ENCODE measurements around the gene ZNF385C.
"Not testable (repeated sequence)": the region's sequence is repeated elsewhere in the genome, so short reads cannot be mapped to it uniquely, and the experiment has no call there.

ZNF385C gene

DNA sequence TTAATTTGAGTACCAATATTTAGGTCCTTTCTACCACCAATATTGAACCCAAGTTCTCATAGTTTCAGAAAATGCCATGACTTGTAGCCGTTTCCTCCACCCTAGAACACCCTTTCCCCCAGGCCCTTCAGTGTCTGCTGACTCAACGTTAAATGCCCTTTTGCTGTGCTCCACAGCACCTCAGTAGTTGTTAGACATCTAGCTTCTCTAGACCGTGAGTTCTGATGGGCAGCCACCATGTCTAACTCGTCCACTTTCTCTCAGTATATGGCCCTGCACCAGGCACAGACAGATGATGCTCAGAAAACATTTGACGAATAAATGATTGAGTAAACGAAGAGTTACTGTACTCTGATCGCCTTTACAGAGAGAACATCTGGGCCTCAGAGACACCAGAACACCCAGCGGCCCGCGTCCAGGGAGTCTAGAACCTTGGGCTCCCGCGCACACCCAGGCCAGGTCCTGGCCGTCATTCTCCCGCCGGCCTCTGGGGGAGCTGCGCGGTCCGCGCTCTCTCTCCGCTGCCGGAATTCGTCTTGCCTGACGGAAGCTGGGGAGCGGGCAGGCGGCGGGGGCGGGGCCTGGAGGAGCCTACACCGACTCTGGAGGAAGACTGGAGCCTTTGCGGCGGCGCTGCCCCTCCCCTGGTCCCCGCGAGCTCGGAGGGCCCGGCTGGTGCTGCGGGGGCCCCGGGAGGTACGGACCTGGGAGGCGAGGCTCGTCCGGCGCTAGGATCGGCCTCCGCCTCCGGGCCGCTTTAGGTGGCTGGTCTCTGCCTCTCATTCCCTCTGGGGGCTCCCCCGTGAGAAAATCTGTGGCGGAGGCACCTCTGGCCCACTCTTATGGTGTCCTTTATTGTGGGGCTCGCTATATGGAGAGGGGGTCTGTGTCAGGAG lies 78.5 kb downstream of the ZNF385C start, which contains the start of gene NKIRAS2:
TSS of gene NKIRAS2 (plus strand) at position 582 of the 896 bp plus-strand sequence. CDS start 1,488 bp downstream, outside the sequence.
- peak; percentile 93 for DNase-seq (ENCODE audit: low spot score)

GRCh38 chr17:42018988-42019387 lies 79.3 kb downstream of the ZNF385C start:
- no peak for DNase-seq (ENCODE audit: low spot score)

DNA sequence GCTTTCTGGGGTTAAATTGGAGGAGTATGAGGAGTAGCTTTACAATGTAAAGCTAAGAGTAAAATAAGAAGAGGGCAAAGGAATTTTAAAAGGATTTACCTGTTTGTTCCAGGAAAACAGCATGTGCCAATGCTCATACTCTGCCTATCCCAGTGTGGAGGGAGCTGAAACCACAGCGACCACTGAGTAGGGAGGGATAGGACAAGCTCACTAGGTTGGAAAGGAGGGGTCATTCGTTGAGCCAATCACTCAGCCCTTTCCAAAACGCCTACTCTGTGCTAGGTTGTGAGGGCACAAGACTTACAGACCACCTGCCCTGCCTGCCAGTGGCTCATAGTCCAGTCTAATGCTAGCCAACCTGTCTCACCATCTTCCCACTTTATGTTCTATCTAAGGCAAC lies 79.9 kb downstream of the ZNF385C start:
- DNase-seq (ENCODE audit: low spot score): no peak

DNA sequence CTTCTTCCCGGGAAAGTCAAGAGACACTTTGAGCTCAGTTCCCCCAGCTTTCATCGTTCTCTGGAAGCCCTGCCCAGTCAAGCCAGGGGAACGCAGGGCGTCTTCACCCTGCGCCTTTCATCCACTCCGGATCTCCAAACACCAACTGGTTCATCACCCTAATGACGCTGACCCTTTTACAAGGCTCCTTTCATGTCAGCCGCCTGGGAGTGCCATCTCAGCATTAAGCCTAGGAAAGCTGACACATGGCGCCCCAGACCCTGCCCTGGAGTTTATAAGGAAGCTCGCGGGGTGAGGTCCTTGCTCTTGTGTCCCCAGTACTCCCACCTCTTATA lies 80.4 kb downstream of the ZNF385C start:
- DNase-seq (ENCODE audit: low spot score): no peak

DNA sequence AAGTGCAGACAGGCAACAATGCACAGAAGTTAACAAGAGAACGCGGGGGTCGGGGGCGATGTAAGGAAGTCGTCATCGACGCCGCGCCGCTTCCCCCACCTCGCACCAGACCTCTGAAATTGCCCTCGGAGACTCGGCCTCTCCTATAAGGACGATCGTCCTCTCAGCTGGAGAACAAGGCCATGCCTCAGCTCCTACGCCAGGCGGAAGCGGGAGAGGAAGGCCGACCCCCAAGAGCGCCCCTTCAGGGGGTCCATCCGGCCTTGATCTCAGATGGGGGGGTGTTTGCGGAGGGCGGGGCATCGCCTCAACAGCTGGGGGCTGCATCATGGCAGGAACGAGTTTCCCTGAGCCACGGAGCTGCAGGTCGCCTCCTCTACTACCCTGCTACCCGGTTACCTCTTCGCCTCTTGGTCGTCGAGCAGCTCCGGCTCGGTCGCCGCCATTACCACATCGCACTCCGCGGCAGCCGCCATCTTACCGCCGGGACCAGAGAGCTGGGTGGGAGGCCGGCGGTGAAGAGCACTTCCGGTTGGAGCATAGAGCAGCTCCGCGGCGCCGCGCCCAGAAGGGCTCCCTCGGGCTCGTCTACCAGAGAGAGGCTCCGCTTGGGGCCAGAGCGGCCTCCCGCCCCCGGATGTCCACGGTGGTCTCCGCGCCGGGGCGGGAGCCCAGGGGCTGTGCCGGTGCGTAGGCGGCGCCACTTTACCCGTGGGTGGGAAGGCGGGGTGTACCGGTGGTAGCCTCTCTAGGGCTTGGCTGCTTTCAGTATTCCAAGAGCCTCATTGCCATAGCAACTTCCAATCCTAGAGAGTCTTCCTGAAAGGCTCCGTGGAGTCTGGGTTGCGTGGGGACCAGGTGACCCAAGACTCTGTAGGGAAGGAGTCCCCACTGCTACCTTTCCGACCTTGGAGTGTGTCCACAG lies 81.1 kb downstream of the ZNF385C start, which contains the start of gene DNAJC7:
TSS of gene DNAJC7 (minus strand) at position 499 of the 925 bp plus-strand sequence. CDS start at position 476, 23 bp downstream.
- DNase-seq (ENCODE audit: low spot score): peak; percentile 93

GRCh38 chr17:42016411-42016831 lies 81.9 kb downstream of the ZNF385C start:
- DNase-seq (ENCODE audit: low spot score): peak; percentile 38

GRCh38 chr17:42013740-42014139 lies 84.5 kb downstream of the ZNF385C start:
- not testable (repeated sequence) for DNase-seq (ENCODE audit: low spot score)

- DNase-seq (ENCODE audit: low spot score): not testable (repeated sequence)
Measured at GRCh38 chr17:42012363-42012762, 85.9 kb downstream of the ZNF385C start.

GRCh38 chr17:42010898-42011516 lies 87.3 kb downstream of the ZNF385C start:
- DNase-seq (ENCODE audit: low spot score): peak; percentile 35

- not testable (repeated sequence) for DNase-seq (ENCODE audit: low spot score)
Measured at GRCh38 chr17:42010266-42010680, 88.0 kb downstream of the ZNF385C start.

DNA sequence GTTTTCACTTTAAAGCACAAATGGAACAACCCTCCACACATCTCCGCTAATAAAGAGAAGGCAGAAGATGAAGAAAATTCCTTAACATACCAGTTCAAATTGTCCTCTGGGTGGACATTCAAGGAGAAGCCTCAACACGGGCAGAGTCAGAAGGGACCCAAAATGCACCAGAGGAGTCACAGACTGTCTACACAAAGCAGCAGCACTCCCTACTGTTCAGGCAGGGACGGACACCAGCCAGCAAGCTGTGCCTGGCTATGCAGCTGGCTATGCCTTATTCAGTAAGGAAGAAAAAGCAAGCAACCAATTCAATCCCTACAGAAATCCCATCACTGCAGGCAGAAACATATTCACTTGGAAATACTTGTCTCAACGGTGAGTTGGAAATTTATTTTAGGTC lies 89.1 kb downstream of the ZNF385C start:
- no peak for DNase-seq (ENCODE audit: low spot score)

- no peak for DNase-seq (ENCODE audit: low spot score)
Measured at GRCh38 chr17:42005166-42005565, 93.1 kb downstream of the ZNF385C start.

GRCh38 chr17:42002792-42003301 lies 95.4 kb downstream of the ZNF385C start:
- no peak for DNase-seq (ENCODE audit: low spot score)

DNA sequence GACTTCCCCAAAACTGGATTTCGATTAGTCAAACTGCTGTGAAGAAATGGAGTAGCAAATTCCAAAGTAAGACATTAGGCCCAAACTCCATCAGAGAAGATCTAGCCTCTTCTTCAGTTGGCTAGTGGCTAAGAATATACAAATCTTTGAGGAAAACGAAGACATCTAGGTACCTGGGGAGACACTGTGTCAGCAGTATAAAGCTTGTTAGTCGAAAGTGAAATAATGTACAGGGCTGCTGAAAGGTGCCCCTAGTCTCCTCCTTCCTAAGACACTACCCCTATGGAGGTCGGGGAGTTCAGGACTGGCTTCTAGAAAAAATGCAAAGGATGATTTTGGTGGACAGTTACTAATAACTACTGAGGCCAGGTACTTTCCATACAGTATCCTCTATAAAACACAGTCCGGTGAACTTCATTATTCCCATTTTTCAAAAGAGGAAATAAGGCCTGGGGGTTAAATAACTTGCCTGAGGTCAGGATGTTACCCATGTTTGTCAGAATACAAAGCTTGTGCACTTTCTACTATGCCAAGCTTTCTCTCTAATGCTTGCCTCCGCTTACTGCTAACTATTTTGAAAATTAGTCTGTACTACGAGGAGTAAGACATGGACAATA lies 96.0 kb downstream of the ZNF385C start:
- DNase-seq (ENCODE audit: low spot score): no peak

DNA sequence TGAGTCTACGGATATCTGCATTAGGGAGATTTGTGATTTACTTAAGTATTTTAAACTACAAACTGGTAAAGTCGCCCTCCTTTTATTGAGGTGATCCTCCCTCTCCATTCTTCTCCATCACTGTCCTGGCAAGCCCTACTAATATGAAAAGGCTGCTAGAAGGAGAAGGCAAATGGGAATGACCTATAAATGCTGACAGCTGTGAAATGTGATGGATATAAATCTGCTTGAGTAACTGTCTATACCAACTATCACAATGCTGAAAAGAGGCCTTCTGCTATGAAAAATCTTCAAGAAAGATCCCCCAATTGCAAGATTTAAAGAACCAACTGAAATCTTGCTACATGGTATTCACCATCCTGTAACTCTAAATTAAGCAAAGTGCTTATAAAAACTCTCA lies 96.5 kb downstream of the ZNF385C start:
- DNase-seq (ENCODE audit: low spot score): no peak

DNA sequence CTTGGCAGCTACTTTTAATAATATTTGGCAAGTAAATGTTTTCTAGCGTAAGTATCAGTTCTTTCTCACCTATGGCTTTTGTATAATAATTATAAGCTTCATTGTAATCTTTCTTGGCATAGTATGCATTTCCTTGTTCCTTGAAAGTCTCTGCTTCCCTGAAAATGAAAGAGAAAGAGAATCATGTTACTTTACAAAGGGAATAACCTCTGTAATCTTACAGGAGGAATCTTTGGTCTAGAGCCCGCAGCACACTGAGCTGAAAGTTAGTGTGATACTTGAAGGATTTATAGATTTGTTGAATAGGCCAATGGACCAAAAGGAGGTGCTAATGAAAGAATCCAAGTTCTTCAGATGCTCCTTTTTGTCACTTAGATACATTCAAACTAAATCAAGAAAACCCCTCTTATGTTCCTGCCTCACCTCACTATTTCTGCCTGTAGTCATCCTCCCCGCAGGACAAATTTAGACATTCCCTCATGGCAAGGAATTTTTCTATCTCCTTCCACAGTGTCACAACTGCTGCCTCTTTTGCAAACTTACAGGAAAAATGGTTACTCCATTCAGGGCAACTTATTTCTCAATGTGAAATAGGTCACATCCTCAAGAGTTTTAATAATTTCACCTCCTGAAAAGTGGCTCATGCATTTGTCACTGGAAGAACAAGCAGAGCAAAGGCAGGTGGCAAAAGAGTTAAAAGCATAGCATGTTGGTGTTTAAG lies 97.7 kb downstream of the ZNF385C start:
- no peak for DNase-seq (ENCODE audit: low spot score)

DNA sequence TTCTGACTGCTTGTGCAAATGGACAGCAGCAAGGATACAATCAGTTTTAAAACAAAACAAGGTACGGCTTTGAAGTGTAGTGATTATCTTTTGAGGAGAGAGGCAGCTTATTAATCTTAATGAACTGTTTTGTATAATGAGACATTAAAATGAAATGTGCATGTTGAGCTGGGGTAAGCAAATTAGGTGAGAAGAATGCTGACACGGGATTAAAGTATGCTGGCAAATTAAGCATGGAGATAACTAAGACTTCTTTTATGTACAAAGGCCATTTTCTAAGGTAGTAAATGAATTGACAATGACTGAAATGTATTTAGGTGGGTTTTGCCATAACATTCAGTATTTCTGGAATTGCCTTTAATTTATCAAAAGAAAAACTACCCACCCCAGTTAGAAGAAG lies 99.8 kb downstream of the ZNF385C start:
- no peak for DNase-seq (ENCODE audit: low spot score)

GRCh38 chr17:41996855-41997164 lies 101.5 kb downstream of the ZNF385C start:
- DNase-seq (ENCODE audit: low spot score): no peak

DNA sequence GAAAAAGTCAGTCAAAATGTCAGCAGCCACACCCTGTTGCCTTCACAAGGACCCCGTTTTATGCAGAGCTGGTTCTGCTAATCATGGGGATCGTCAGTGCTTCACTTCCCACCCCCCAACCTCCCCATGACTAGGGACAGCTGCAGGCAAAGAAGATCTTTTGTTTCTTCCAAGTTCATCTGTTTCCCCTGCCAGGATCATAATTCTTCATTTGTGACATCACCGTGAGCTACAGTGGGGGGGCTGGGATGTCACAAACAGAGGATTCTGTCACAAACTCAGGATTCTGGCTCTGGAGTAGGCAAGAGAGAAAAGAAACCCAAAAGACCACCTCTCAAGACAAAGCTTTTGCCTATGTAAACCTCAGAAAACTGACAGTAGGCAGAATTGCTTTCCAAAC lies 105.7 kb downstream of the ZNF385C start:
- DNase-seq (ENCODE audit: low spot score): no peak

DNA sequence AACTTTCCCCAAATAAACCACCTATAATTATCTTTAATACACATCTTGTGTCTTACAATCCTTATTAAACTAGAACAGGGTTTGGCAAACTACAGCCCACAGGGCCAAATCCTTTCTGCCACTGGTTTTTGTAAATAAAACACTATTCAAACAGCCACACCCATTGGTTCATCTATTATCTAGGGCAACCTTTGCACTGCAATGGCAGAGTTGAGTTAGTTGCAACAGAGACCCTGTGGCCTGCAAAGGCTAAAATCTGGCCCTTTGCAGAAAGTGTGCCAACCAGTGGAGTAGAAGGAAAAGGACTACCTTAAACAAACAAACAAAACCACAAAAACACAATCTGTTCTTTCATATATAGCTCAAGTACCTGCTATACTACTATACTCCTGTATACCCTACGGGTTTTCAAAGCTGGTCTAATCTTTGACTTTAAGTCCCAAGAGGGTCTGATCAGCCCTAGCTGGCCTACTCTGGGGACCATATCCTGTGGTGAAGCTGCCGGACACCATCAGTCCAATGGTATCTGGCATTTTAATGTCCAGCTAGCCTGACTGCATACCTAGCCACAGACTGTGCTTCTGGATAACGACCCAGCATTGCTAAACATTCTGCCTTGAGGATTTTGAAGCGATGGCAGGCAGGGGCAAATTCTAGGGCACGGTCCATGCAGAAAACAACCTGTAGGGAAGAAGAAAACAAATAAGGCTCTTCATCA lies 108.4 kb downstream of the ZNF385C start:
- no peak for DNase-seq (ENCODE audit: low spot score)
